IPS-NIHi11 (cell line): ENCODE results near the gene DYSF.

ENCODE experiments used
- DNase-seq: peaks from one replicate; pipeline ENCODE4 v3.0.0; 2012; ENCODE audit warnings: mixed read lengths, low spot score

DYSF gene

GRCh38 chr2:71530211-71530610, 76.8 kb downstream of the DYSF start:
- no peak for DNase-seq

- peak; percentile 88 for DNase-seq
Measured at GRCh38 chr2:71530641-71531332, 77.4 kb downstream of the DYSF start.

GRCh38 chr2:71531522-71532047, 78.2 kb downstream of the DYSF start:
- no peak for DNase-seq

- DNase-seq: no peak
Measured at GRCh38 chr2:71532327-71532726, 79.0 kb downstream of the DYSF start.

GRCh38 chr2:71534201-71534600, 80.8 kb downstream of the DYSF start:
- DNase-seq: no peak

GRCh38 chr2:71534826-71535225, 81.5 kb downstream of the DYSF start:
- DNase-seq: no peak

GRCh38 chr2:71535526-71535925, 82.2 kb downstream of the DYSF start:
- no peak for DNase-seq

- DNase-seq: no peak
Measured at GRCh38 chr2:71536226-71536671, 82.9 kb downstream of the DYSF start.

GRCh38 chr2:71538241-71538640, 84.9 kb downstream of the DYSF start:
- DNase-seq: no peak

- no peak for DNase-seq
Measured at GRCh38 chr2:71538656-71539265, 85.4 kb downstream of the DYSF start.

- DNase-seq: no peak
Measured at GRCh38 chr2:71540818-71541217, 87.5 kb downstream of the DYSF start.

GRCh38 chr2:71544919-71545571, 91.7 kb downstream of the DYSF start:
- DNase-seq: no peak

GRCh38 chr2:71545572-71546274, 92.4 kb downstream of the DYSF start:
- DNase-seq: peak; percentile 84

- DNase-seq: no peak
Measured at GRCh38 chr2:71546275-71546638, 92.9 kb downstream of the DYSF start.

GRCh38 chr2:71546777-71547281, 93.5 kb downstream of the DYSF start:
- DNase-seq: no peak

- no peak for DNase-seq
Measured at GRCh38 chr2:71547616-71548285, 94.4 kb downstream of the DYSF start.

- peak; percentile 95 for DNase-seq
Measured at GRCh38 chr2:71548646-71549425, 95.5 kb downstream of the DYSF start.

- DNase-seq: no peak
Measured at GRCh38 chr2:71550801-71551630, 97.7 kb downstream of the DYSF start.

GRCh38 chr2:71551631-71551915, 98.2 kb downstream of the DYSF start:
- no peak for DNase-seq

GRCh38 chr2:71552356-71552755, 99.0 kb downstream of the DYSF start:
- no peak for DNase-seq
